Lower leg skin (tissue), 3 donors: ENCODE measurements around the gene CPD.

ENCODE experiments used
- CTCF ChIP-seq, 3 donors: fragments of 450-650 bp; IDR thresholded peaks; one replicate each; pipeline ENCODE4 v1.5.1; 2016; ENCODE audit warnings: antibody characterized with exemption in 3 of 3, mild to moderate bottlenecking in 3 of 3, moderate library complexity in 2 of 3
- POLR2A ChIP-seq, 2 donors: fragments of 450-650 bp; IDR thresholded peaks; one replicate each; pipeline ENCODE4 v1.6.1; 2016 to 2017; ENCODE audit warnings: antibody characterized with exemption in 2 of 2, mild to moderate bottlenecking in 1 of 2, moderate library complexity in 1 of 2

- TF ChIP-seq CTCF (IDR thresholded peaks at IDR 0.05) (no peak), POLR2A (IDR thresholded peaks at IDR 0.05) (no peak)
These were observed 116.9 kb downstream of the CPD start for GRCh38 chr17:30495586-30495985.
